HG03139 (cell line): Measurements from ENCODE around the gene SEMA4D.
"Not testable (repeated sequence)": the region's sequence is repeated elsewhere in the genome, so short reads cannot be mapped to it uniquely, and the experiment has no call there.

ENCODE experiments used
- ATAC-seq: cut with Tn5 transposase; IDR thresholded peaks from one replicate; pipeline ENCODE4 v1.9.1; 2021; ENCODE audit not compliant: unreplicated experiment

Gene SEMA4D

GRCh38 chr9:89358376-89358916 is 139.5 kb downstream of the SEMA4D start:
- ATAC-seq, result no peak

- no peak for ATAC-seq
These were observed 140.3 kb downstream of the SEMA4D start for GRCh38 chr9:89357331-89358197.

DNA sequence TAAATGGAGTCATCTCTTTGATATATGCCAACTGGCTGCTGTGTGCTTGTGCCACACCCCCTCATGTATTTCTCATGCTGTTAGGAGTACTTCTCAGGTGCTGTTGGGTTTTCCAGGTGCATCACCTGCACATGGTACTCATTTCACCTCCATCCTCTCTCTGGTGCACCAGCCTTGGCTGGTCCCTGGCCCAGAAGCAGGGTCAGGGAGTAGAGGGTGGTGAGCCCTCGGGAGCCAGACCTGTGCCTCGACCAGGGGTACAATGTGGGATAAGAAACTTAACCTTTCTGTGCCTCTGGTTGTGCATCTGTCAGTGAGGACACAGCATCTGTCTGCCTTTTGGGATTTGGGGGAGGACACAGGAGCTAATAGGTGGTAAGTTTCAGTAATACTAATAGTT is 141.1 kb downstream of the SEMA4D start:
- no peak for ATAC-seq

DNA sequence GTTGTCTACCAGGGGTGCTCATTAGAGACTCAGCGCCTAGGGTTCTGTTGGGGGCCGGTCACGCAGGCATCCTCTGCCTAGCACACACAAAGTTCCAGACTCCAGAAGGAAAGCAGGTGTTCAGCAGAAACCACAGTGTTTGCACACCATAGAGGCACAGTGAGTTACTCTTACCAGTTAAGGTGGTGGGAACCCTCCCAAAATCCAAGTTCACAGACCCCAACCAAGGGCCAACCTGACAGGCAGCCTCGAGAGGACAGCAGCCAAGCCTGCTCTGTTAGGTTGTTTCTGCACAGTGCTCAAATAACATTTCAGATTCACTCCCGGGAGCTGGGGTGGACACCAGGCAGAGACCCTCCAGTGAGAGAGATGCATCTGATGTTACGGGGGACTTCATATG is 143.4 kb downstream of the SEMA4D start:
- no peak for ATAC-seq

DNA sequence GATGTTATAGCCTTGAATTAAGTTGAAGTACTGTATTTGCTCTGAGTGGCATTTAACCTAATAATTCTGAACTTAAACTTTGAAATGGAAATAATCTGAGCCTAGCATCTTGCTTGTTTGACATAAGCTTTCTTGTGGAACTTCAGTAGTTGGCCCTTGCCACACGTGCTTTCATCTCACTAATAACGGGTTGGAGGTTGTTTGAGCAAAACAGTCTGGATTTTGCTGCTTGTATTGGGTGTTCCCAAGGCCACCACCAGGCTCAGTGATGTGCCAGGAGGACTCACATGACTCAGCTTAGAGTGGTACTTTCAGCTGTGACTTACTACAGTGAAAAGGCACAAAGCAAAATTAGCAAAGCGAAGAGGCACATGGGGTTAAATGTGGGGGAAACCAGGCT is 143.9 kb downstream of the SEMA4D start:
- no peak for ATAC-seq

DNA sequence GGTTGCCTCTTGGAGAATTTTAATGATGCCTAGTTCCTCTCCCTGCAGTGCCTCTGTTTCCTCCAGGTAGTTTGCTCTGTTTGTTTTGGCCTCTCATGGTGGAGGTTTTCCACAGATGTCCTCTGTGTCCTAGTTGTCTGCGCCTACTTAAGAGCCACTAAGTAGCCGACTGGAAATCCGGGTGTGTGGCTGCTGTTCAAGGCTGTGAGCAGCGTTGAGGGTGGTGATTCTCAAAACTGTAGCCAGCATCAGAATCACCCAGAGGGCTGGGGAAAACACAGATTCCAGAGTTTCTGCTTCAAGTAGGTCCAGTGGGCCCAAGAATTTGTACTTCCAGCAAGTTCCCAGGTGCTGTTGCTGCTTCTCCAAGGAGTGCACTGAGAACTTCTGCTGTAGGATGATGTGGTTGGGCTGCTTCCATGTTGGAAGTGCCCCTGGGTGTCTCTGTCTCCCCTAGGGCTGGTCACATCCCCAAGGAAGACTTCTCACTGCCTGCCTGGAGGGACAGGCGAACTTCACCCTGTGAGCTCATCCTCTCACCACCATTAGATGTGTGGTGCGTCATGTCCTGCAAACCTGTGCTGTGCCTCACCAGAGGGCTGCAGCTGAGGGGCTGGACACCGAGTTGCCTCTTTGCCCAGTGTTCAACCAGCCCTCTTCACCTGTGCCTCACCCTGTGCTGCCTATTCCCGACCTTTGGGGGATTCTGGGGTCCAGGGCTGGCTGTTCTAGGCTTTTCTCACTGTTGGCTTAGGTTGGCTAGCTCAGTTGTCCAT is 144.9 kb downstream of the SEMA4D start:
- ATAC-seq, result no peak

DNA sequence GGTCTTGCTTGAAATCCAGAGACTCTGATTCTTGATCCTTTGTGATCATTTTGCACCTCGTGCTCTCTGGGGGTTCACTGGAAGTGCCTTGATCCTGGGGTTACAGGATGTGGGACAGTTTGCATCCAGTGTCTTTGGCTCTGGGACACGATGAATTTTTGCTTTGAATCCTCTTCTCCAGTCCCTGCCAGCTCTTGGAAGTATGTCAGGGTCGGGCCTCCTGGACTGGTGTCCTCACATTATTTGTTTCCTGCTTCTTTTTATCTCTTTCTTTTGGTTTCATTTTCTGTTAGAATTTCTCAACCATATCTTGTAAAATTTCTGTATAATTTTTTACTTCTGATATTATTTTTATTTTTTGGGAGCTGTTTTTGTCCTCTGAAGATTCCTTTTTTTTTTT is 145.5 kb downstream of the SEMA4D start:
- no peak for ATAC-seq

GRCh38 chr9:89351584-89352300 is 146.2 kb downstream of the SEMA4D start:
- no peak for ATAC-seq

GRCh38 chr9:89350988-89351557 is 146.8 kb downstream of the SEMA4D start:
- no peak for ATAC-seq

GRCh38 chr9:89349607-89350006 is 148.3 kb downstream of the SEMA4D start:
- ATAC-seq, result no peak

DNA sequence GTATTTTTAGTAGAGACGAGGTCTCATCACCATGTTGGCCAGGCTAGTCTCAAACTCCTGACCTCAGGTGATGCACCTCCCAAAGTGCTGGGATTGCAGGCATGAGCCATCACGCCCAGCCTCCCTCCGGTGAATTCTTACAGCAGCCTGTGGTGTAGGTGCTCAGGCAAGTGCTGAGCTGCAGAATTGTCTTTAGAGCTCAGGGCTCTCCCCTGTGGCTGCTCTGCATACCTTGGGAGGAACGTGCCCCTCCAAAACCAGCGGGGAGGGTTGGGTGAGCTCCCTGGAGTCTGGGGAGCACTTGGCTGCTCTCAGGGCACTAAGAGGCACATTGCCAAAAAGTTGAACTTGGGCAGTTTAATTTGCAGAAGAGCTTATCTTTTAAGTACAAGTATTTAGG is 150.3 kb downstream of the SEMA4D start:
- ATAC-seq, result no peak

- ATAC-seq, result no peak
These were observed 151.2 kb downstream of the SEMA4D start for GRCh38 chr9:89346696-89347095.

DNA sequence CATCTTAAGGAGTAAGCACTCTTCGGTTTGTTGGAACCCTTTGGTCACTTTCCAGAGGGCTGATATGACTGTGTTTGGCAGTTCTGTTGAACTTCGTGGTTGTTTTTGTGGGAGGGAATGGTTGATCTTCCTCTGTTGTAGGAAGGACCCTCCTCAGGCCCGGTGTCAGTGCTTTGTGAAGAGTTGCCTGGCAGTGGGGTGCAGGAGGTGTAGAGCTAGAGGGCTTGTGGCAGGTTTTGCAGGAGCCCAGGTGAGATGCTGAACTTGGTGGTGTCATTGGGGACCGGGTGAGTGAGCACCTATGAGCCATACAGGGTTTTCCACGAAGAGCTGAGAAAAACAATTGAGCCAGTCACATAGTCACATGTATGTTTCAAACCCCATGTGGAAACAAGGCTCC is 152.4 kb downstream of the SEMA4D start:
- ATAC-seq, result no peak

GRCh38 chr9:89343812-89344211 is 154.1 kb downstream of the SEMA4D start:
- ATAC-seq, result not testable (repeated sequence)

DNA sequence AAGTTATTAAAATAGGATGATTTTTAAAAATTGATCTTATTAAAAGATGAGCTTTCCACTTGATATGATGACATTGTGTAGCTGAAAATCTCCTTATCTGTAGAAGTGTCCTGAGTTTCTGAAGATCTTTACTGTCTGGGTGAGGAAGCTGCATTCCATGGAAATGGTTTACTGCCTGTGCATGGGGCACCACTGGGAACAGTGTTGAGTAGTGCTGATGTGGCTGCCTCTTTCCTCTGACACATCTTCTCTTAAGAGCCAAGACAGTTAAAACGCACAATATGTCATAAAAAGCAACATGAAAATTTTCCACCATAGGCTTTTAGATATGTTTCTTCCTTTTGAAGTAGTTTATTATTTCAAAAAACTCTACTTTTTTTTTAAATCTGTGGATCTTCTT is 155.0 kb downstream of the SEMA4D start:
- ATAC-seq, result no peak

- no peak for ATAC-seq
These were observed 155.7 kb downstream of the SEMA4D start for GRCh38 chr9:89342213-89342612.

GRCh38 chr9:89340332-89340731 is 157.6 kb downstream of the SEMA4D start:
- ATAC-seq, result no peak

GRCh38 chr9:89339807-89340206 is 158.1 kb downstream of the SEMA4D start:
- ATAC-seq, result no peak

GRCh38 chr9:89330513-89330912 is 167.4 kb downstream of the SEMA4D start:
- no peak for ATAC-seq

GRCh38 chr9:89329917-89330316 is 168.0 kb downstream of the SEMA4D start:
- no peak for ATAC-seq

GRCh38 chr9:89328064-89328463 is 169.8 kb downstream of the SEMA4D start:
- no peak for ATAC-seq
